PC-3 (cell line): ENCODE data around the gene LAMB2. TPM values are rescaled to one million over a fixed set of nuclear protein-coding genes. Genes with fewer than 3 reads are reported as not detected.

Source experiments
- ATAC-seq: fragments of 200-7000 bp; cut with Tn5 transposase; 2 replicates; pipeline ENCODE4 v1.9.1; 2020; ENCODE audit warnings: mild to moderate bottlenecking, moderate library complexity
- BruUV-seq: library from RNA; stranded (reverse); fragments of 400-500 nt; replicated peaks from 2 replicates; lab custom pipeline; 2021; lab: Mats Ljungman, UMichigan
- CTCF ChIA-PET: fragments of 300-600 bp; sonication (Branson Sonifier 250); formaldehyde crosslinking; loops from one replicate; lab custom pipeline; 2022; ENCODE audit warnings: antibody characterized with exemption; lab: Charles Lee
- POLR2A ChIA-PET: fragments of 300-600 bp; sonication (Branson Sonifier 250); formaldehyde crosslinking; loops from one replicate; lab custom pipeline; 2022; ENCODE audit warnings: antibody characterized with exemption; ENCODE audit not compliant: unreplicated experiment; lab: Charles Lee
- DNase-seq: peaks from one replicate; pipeline ENCODE4 v3.0.0-alpha.2; 2015
- H2AFZ ChIP-seq: fragments of 300-600 bp; sonication (generic); 2 replicates; pipeline ENCODE4 v1.6.0; 2016; ENCODE audit warnings: antibody characterized with exemption, low read length
- H3F3A ChIP-seq: fragments of 300-600 bp; sonication (generic); one replicate; pipeline ENCODE4 v1.6.0; 2017; ENCODE audit warnings: antibody characterized with exemption, low read length, control low read depth, mild to moderate bottlenecking; ENCODE audit not compliant: unreplicated experiment
- H3K27ac ChIP-seq: fragments of 300-600 bp; sonication (generic); 2 replicates; pipeline ENCODE4 v1.5.1; 2016; ENCODE audit warnings: mild to moderate bottlenecking, low read length
- H3K27me3 ChIP-seq: fragments of 300-600 bp; sonication (generic); 2 replicates; pipeline ENCODE4 v1.6.1; 2016; ENCODE audit warnings: low read length, mixed read lengths
- H3K36me3 ChIP-seq: fragments of 300-600 bp; sonication (generic); 2 replicates; pipeline ENCODE4 v1.6.1; 2016; ENCODE audit warnings: low read depth, mixed run types, low read length, mixed read lengths
- H3K4me1 ChIP-seq: fragments of 300-600 bp; sonication (generic); 2 replicates; pipeline ENCODE4 v1.5.1; 2016; ENCODE audit warnings: low read length; ENCODE audit not compliant: insufficient read depth
- H3K4me2 ChIP-seq: fragments of 300-600 bp; sonication (generic); 2 replicates; pipeline ENCODE4 v1.6.0; 2016; ENCODE audit warnings: low read length
- H3K4me3 ChIP-seq: fragments of 300-600 bp; sonication (generic); 2 replicates; pipeline ENCODE4 v1.5.1; 2016; ENCODE audit warnings: mild to moderate bottlenecking, low read length, mixed read lengths
- H3K79me2 ChIP-seq: fragments of 300-600 bp; sonication (generic); 2 replicates; pipeline ENCODE4 v1.6.1; 2017; ENCODE audit warnings: low read length, mixed read lengths
- H3K9ac ChIP-seq: fragments of 300-600 bp; sonication (generic); 2 replicates; pipeline ENCODE4 v1.6.0; 2016; ENCODE audit warnings: mild to moderate bottlenecking, low read length
- H3K9me2 ChIP-seq: fragments of 300-600 bp; sonication (generic); replicated peaks from 2 replicates; pipeline ENCODE4 v1.6.1; 2016; ENCODE audit warnings: mixed run types, low read length, mixed read lengths
- H3K9me3 ChIP-seq: fragments of 300-600 bp; sonication (generic); 2 replicates; pipeline ENCODE4 v1.6.1; 2016; ENCODE audit warnings: low read length, mixed read lengths
- H4K20me1 ChIP-seq: fragments of 300-600 bp; sonication (generic); 2 replicates; pipeline ENCODE4 v1.6.1; 2016; ENCODE audit warnings: low read length, mixed read lengths
- CTCF ChIP-seq: fragments of 300-600 bp; sonication (generic); conservative IDR thresholded peaks from 2 replicates; pipeline ENCODE4 v1.5.1; 2017; ENCODE audit warnings: antibody characterized with exemption, low read depth, mild to moderate bottlenecking, low read length
- EZH2 ChIP-seq: fragments of 300-600 bp; sonication (generic); IDR thresholded peaks from one replicate; pipeline ENCODE4 v1.6.1; 2017; ENCODE audit warnings: antibody characterized with exemption, mild to moderate bottlenecking, low read length; ENCODE audit not compliant: unreplicated experiment
- EZH2phosphoT487 ChIP-seq: fragments of 300-600 bp; sonication (generic); IDR thresholded peaks from 2 replicates; pipeline ENCODE4 v1.6.1; 2018; ENCODE audit warnings: mild to moderate bottlenecking, antibody characterized with exemption, low read length, borderline replicate concordance
- intact Hi-C: fragments of 100-400 bp; cut with micrococcal nuclease; formaldehyde crosslinking; loops from 2 replicates; pipeline ENCODE4 v1.9.0; 2023
- total RNA-seq: library from RNA; depleted of rRNA; stranded (reverse); fragments of >200 nt; gene quantifications from 2 replicates; pipeline ENCODE4 v1.2.3, GENCODE V29; 2014

Gene LAMB2
- total RNA-seq, 1 experiment from 2014 or later = 240 TPM

- DNase-seq (peak; percentile 71), ATAC-seq (peak; percentile 12)
- H3F3A ChIP-seq = no peaks in the 10 kb centered on the region
- intact Hi-C loops = loop anchor here (1.0 to 5.0 kb wide), 2 partner anchors 71 to 319 kb away; partner anchors contain the start of genes NDUFAF3 and TCTA
- peak overlapping the region; percentile 77 for H2AFZ ChIP-seq
- H3K9me2 ChIP-seq = no peaks in the 10 kb centered on the region
- TSS peak; percentile 96 for BruUV-seq
- POLR2A ChIA-PET = interaction anchor here (0.5 to 1.4 kb wide), 11 partner anchors 28 to 1430 kb away, joined by 3 to 18 read pairs (median 4); partner anchors contain the start of genes USP19 and WDR6
- peaks cover 26% of the 10 kb centered on the region for H3K36me3 ChIP-seq
- peak overlapping the region; percentile 90 for H3K4me3 ChIP-seq
- peak overlapping the region; percentile 87 for H3K9ac ChIP-seq
- H4K20me1 ChIP-seq = peaks cover 30% of the 10 kb centered on the region
- no peaks in the 10 kb centered on the region for H3K27me3 ChIP-seq
- no peaks in the 10 kb centered on the region for H3K9me3 ChIP-seq
- H3K27ac ChIP-seq = peak overlapping the region; percentile 80
- H3K4me1 ChIP-seq = peaks cover 13% of the 10 kb centered on the region
- peak overlapping the region; percentile 90 for H3K4me2 ChIP-seq
- TF ChIP-seq EZH2phosphoT487 = no peak
- no peak for TF ChIP-seq EZH2
- no peak for TF ChIP-seq CTCF
- H3K79me2 ChIP-seq = peaks cover 52% of the 10 kb centered on the region
- CTCF ChIA-PET = interaction anchor here (0.5 to 1.4 kb wide), 9 partner anchors 12 to 500 kb away, joined by 3 to 15 read pairs (median 6); partner anchors contain the start of genes LAMB2 and NDUFAF3
Observed at GRCh38 chr3:49092938-49093852, 39.7 kb downstream of the LAMB2 start.

GRCh38 chr3:49081429-49081828 is 51.4 kb downstream of the LAMB2 start:
- no peaks in the 10 kb centered on the region for H3K9me3 ChIP-seq
- H3K4me2 ChIP-seq = no peak overlapping the region
- H3F3A ChIP-seq = no peaks in the 10 kb centered on the region
- no peak overlapping the region for H2AFZ ChIP-seq
- H3K4me1 ChIP-seq = no peaks in the 10 kb centered on the region
- no peaks in the 10 kb centered on the region for H3K9me2 ChIP-seq
- peaks cover 90% of the 10 kb centered on the region for H3K79me2 ChIP-seq
- H3K9ac ChIP-seq = no peak overlapping the region
- intact Hi-C loops = no loop called here
- ChIA-PET CTCF (no interaction called here), POLR2A (no interaction called here)
- H3K27me3 ChIP-seq = no peaks in the 10 kb centered on the region
- TF ChIP-seq CTCF (no peak), EZH2phosphoT487 (no peak), EZH2 (no peak)
- no peak overlapping the region for H3K27ac ChIP-seq
- peaks cover 19% of the 10 kb centered on the region for H3K36me3 ChIP-seq
- ATAC-seq (no peak), DNase-seq (no peak)
- H3K4me3 ChIP-seq = no peak overlapping the region
- no TSS peak for BruUV-seq
- H4K20me1 ChIP-seq = peaks cover 8% of the 10 kb centered on the region; the same call in 1 of the 2 replicates
